Metanephros (tissue), 2 donors: ENCODE measurements around the gene OR2L13. TPM values are rescaled to one million over a fixed set of nuclear protein-coding genes. Genes with fewer than 3 reads are reported as not detected.

Experiments used
- small RNA-seq: library from RNA; depleted of rRNA; stranded (forward); fragments of <200 nt; gene quantifications from one replicate; pipeline ENCODE3, GENCODE V24; 2014; ENCODE audit warnings: low replicate concordance
- total RNA-seq: library from RNA; depleted of rRNA; stranded (reverse); fragments of >200 nt; gene quantifications from one replicate; pipeline ENCODE4 v1.2.3, GENCODE V29; 2014

The OR2L13 gene
- total RNA-seq: not detected

DNA sequence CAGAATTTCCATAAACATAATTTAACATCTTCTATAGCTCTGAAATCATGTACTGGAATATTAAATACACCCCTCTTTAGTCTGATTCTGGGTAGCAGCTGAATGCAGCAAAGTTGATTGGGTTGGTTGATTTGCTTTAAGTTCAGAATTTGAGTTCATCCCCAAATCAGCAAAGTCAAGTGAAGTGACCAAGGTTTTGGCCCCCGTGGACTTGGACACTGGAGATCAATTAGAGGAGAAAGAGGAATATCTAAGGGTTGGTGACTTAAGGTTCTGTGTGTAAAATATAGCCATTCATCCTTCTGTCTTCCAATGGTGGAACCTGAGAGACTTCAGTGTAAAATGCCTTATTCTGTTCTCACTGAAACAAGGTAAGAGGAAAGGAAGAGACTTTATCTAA lies at the start of gene OR2L13:
TSS of gene OR2L13 (plus strand) at position 301 of the 400 bp plus-strand sequence. CDS start 4,192 bp downstream, outside the sequence.

GRCh38 chr1:248046536-248046935 lies 48.4 kb upstream of the OR2L13 start, which contains the start of gene OR2L3:
TSS of gene OR2L3 (plus strand) at chr1:248046836. CDS start at chr1:248060682, 13,846 bp downstream.

DNA sequence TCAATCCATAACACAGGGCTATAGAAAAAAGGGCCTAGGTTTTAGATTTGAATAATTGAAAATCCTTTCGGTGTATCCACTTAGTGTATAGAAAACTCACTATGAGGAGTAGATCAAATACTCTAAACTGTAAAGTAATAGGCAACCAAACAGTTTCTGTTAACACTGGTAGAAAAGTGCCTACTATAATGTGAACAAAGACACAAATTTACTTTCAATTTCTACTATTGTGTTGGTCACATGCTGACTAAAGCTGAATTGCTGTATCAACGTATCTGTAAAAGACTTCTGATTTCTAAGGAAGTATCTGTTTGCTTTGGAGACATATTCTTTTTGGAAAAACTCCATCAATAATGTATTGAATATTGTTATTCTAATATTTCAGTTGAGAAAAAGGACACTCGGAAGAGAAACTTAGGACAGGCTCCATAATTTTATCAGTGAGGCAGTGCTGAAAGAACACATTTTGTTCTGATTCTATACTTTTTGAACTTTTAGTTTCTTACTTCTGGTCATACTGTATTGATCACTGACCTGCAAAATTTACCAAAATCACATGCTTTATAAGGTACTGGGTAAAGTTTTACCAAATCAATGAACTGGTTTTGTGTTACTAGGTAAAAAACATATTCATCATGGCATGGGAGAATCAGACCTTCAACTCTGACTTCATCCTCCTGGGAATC lies 49.7 kb downstream of the OR2L13 start, which contains the start of gene OR2M5:
TSS of gene OR2M5 (plus strand) at position 636 of the 686 bp plus-strand sequence. CDS start at position 636, 0 bp downstream.

Small RNA genes within 50 kb of the gene (small RNA-seq; reads per million reads assigned to genes)
- gene RF00019: not detected

Other genes starting within 250 kb of the OR2L13 start
- gene TRIM58, start 238.0 kb upstream of the OR2L13 start, total RNA-seq: 9.3 TPM
- 2.6 TPM for gene OR2W3, start 199.6 kb upstream of the OR2L13 start, total RNA-seq
- gene OR2T8, start 174.9 kb upstream of the OR2L13 start, total RNA-seq: not detected
- gene OR2AJ1, start 170.3 kb upstream of the OR2L13 start, total RNA-seq: not detected
- not detected for gene OR2L8, start 146.3 kb upstream of the OR2L13 start, total RNA-seq
- not detected for gene OR2AK2, start 130.0 kb upstream of the OR2L13 start, total RNA-seq
- not detected for gene OR2L5, start 81.5 kb upstream of the OR2L13 start, total RNA-seq
- gene OR2L2, start 65.1 kb upstream of the OR2L13 start, total RNA-seq: 0.06 TPM
- gene OR2L3, start 48.3 kb upstream of the OR2L13 start, total RNA-seq: not detected
- not detected for gene OR2M5, start 50.0 kb downstream of the OR2L13 start, total RNA-seq
- gene OR2M2, start 79.6 kb downstream of the OR2L13 start, total RNA-seq: not detected
- gene OR2M3, start 102.1 kb downstream of the OR2L13 start, total RNA-seq: not detected
- gene OR2M4, start 136.2 kb downstream of the OR2L13 start, total RNA-seq: not detected
- not detected for gene OR2T33, start 182.8 kb downstream of the OR2L13 start, total RNA-seq
- gene OR2T12, start 208.2 kb downstream of the OR2L13 start, total RNA-seq: not detected
- gene OR2M7, start 229.4 kb downstream of the OR2L13 start, total RNA-seq: not detected